HG03066 (cell line): ENCODE data around the gene EIF4E1B.

Source experiments
- ATAC-seq: cut with Tn5 transposase; IDR thresholded peaks from one replicate; pipeline ENCODE4 v1.9.1; 2021; ENCODE audit warnings: low read depth; ENCODE audit not compliant: unreplicated experiment

EIF4E1B gene

DNA sequence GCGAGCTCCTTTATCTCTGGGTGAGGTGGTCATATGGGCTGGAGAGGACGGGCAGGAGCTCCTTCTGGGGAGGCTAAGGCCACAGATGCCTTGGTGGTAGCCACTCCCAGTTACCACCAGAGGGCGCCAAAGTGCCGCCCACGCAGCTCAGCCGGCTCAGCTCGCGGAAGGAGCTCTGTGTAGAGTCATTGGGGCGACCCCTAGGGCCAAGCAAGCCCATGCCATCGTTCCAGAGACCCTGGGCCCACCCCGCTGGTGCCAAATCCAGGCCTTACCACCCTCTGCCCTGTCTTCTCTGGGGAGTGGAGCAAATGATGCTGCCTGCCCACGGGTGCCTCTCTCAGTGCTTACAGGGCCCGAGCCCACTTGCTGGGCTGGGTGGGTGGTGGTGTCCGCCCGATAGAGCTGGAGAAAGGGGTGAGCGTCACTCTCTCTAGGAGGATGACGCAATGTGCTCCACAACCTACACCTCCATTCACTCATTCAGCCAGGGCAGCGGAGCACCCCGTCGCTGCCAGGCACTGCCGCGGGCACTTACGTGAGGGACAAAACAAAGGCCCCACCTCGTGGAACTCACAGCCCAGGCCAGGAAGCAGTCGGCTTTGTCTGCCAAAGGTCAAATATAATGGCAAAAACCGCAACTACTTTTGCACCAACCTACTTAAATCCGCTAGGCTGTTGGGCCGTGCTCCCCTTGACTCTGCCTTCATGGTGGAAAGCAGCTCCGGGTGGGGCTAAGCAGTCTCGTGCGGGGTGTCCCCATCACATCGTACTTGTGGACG is 30.6 kb downstream of the EIF4E1B start:
- peak; percentile 49 for ATAC-seq

DNA sequence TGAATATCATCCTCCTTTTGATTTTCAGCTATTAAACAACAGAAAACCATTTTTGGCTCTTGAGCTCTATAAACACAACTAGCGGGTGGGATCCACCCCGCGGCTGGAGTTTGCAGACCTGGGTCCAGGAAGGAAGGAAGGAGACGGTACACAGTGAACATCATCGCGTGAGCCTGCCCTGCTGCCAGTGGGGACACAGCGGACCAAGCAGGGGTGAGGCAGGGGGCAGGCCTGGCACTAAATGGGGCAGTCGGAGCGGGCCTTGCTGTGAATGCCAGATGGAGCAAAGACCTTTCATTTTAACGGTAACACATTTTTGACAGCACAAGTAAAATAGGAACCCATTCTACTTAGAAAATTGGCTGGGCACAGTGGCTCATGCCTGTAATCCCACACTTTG is 31.2 kb downstream of the EIF4E1B start:
- no peak for ATAC-seq

DNA sequence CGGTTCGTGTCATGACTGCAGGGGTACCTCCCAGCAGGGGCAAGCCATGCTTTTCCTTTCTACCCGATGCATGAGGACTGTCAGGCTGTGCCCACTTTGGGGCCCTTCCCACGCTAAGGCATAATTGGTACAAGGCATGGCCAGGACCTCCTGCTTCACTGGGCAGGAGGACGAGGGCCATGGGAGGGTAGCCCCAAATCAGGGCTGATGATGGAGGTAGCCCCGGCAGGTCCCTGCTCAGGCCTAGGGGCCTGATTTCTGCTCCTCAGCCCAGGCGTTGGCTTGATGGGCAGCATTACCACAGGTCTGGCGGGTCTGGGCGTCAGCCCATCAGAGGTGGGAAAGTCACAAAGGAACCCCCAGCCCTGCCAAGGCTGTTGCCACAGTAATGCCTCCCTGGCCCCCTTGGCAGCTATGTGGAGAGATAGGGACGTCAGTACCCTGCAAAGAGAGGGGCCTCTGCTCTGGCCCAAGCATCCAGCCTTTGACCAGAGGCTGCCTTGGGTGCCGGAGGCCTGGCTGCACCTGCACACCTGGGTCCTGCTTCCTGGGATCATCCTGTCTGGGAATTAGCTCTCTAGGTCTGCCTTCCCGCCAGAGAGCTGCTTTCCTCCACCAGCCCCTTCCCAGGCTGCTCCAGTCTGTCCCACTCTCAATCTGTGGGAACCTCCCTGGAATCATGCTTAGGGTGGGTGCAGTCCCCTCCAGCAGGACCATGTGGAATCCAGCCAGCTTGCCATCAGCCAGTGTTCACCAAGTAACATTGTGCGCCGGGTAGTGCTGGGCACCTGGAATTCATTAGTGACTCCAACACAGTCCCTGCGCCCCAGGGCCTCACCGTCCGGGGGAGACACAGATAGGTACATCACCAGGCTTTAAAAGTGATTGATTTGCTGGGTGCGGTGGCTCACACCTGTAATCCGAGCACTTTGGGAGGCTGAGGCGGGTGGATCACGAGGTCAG is 32.2 kb downstream of the EIF4E1B start:
- no peak for ATAC-seq

DNA sequence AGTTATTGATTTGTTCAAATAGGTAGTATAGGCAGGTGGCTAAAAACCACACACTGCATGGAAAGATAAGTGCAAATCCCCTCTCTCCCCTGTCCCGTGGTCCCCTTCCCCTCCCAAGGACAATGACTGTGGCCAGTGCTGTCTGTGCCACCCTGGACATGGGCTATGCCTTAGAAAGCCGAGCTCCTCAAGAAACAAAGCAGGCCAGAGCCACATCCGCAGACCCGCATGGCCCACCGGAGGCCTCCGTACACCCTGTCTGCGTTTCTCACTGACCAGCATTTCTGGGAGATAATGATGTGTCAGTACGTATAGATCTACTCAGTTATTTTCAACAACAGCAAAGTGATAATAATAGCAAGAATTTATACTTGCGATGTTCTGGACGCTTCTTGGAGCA is 33.1 kb downstream of the EIF4E1B start:
- ATAC-seq: no peak

DNA sequence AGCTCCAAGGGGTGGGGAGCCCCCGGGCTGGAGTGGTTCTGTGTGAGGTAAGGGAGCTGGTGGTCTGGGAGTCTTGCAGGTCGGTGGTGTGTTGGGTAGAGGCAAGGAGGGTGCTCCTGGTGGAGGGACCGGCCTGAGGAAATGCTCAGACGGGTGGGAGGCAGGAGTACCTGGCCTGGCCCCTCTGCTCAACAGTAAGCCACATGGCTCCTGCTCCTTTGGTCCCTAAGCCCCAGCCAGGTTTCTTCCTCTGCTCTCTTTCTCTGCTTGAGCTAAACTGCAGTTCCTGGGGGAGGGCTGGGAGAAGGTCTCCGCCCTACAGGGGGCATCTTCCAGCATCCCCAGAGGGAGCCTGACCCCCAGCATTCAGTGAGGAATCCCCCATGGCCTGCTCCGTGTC is 34.0 kb downstream of the EIF4E1B start:
- ATAC-seq: no peak

DNA sequence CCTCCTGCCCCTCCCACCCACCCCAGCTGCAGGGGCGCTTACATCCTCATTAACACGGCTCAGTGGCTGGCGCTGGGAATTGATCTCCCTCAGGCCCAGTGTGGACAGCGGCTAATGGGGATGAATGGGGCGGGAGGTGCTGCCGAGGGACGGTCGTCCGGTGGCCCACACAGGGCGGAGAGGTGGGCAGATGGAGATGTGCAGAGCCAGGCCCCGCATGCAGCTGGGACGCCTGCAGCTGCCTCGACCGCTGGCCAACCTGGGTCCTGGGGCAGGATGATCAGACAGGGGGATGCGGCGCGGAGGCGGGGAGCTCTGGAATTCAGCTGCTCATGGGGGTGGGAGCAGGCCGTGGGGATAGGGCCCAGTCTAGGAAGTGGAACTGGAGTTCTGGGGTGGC is 34.4 kb downstream of the EIF4E1B start:
- ATAC-seq: no peak

DNA sequence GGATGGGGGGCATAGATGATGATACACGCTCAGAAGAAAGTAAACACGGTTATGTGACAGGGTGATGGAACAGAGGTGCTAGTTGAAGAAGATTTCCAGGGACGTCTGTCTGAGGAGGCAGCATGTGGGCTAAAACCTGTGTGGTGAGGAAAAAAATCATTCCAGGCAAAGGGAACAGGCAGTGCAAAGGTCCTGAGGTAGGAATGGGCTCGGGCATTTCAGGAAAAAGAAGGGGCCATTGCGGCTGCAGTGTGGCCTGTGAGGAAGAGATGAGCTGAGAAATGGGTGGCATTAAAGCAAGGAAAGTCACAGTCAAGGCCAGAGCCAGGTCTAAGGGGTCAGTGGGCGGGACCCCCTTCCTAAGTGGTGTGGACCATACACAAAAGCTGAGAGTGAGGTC is 35.0 kb downstream of the EIF4E1B start:
- ATAC-seq: no peak

DNA sequence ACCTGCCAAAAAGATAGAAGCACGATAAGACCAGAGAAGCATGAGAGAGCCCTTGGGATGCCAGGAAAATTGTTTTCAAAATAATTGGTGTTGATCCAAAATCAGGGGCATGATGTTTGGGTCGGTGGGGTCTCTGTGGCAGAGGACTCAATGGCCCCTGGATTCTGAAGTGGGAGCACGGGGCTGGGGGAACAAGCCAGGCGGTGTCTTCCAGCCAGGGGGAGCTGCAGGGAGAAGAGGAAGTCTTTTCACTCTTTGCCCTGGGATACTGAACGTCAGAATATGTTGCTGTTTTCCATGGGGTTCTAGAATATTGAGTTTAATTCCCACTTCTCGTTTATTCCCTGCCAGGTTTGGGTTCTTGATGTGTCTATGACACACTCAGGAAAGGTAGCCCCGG is 37.2 kb downstream of the EIF4E1B start:
- no peak for ATAC-seq

DNA sequence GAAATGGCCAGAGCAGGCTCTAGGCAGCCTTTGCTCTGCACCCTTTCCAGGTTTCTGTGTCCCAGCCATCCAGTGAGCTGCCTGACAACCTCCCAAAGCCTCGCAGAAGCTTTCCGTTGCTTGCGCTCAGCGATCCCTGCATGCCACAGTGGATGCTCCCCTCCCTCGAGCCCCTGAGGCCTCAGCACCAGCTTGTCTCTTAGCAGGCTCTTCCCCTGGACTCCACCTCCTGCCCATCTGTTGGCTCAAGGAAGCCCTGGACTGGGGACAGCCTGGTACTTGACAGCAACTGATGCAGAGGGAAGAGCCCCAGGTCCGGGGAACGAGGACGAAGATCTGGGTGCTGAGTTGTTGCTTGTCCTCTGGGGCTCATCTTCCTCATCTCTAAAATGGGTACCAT is 40.0 kb downstream of the EIF4E1B start:
- no peak for ATAC-seq

DNA sequence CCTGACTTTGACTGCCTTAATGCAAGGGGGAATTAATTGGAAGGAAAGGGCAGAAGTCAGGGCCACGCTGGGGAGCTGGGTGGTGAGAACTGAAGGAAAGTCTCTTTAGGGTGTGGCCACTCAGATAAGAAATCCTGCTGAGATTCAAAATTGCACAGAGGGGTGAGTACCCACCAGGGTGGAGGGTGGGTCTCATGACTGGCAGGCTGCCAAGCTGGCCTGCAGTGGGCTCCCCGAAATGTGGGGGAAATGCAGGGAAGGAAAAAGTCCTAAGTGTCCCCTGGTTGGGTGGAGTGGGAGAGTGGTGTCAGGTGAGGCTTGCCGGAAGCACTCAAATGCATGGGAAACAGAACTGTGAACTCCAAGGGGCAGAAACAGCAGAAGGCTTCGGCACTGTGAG is 40.9 kb downstream of the EIF4E1B start:
- no peak for ATAC-seq

DNA sequence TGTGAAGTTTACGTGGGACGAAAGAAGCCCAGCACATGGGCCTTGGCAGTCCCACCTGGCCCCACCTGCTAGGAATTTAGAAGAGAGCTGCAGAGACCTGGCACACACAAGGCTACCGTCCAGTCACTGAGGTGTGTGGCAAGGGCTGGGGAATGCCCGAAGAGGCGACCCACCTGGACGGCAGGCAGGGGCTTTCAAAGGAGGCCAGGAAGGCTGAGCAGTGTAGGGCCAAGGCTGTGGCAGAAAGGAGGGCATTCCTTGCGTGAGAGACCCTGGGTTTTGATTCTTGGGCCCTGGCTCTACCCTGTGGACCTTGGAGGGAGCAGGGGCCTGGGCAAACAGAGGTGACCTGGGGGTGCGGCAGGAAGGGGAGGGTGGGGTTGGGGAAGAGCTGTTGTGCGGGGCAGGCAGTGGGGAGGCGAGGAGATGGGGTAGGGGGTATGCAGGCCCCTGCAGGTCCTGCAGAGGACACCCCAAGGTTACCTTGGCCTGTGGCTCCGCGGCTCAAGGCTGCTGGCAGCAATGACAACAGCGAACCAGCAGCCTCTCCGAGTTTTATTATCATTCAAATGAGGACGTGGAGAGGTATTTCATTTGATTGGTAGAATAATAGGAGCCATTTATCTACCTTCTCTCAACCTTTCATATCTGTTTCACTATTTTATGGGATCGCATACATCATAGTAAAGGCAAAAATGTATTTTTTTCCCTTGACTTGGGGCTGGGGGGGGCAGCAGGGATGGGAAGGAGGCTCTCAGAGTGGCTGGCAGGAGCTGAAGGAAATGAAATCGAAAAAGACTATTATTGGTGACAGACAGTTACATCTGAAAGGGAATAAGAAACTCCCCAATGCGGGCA is 41.6 kb downstream of the EIF4E1B start:
- ATAC-seq: no peak

DNA sequence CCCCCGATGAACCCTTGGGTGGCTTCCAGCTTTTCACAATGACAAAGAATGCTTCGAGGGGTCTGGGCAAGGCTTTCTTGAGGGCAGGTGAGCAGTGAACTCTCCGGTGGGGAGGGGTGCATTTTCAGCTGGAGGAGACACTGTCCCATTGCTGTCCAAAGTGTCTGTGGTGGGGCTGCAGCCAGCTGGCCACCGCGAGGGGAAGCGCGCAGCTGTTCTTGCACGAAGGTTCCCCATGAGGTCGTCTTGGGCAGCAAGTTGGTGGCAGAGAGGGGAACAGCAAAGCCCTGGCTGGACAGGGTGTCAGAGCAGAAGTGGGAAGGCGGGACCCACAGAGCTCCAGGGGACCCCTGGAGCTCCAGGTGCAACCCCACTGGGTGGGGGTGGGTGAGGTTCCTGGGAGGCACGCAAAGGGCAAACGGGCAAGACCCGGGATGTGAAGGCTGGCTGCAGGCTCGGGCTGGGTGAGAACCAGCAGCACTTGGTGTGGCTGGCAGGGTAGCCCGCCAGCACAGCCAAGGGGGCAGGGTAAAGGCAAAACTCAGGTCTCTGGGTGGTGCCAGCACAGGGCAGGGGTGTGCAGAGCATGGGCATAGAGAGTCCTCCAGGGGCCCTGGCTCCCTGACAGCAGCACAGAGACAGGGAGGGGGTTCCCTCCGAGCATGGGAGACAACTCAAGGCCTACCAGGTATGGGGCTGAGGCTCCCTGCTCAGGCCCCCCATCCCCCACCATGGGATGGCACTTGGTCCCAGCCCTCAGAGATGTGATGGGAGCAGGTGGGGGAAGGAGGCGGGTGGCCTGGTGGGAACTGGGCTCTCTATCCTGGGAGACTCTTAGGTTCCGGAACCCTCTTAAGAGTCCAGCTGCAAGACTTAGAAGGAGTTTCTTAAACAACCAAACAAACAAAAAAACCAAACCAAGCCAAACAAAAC is 43.4 kb downstream of the EIF4E1B start:
- ATAC-seq: no peak

DNA sequence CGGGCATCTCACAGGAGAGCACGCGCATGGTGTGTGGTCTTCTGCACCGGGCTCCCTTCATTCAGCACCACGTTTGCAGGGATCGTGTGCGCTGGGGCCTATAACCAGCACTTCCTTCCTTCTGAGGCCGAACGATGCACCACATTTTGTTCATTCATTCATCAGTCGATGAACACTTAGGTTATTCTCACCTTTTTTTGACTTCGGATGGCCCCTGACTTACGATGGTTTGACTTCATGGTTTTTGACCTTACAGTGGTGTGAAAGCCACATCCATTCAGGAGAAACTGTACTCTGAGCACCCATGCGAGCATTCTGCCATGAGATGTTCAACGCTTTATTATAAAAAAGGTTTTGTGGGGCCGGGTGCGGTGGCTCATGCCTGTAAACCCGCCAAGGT is 44.3 kb downstream of the EIF4E1B start:
- ATAC-seq: no peak

DNA sequence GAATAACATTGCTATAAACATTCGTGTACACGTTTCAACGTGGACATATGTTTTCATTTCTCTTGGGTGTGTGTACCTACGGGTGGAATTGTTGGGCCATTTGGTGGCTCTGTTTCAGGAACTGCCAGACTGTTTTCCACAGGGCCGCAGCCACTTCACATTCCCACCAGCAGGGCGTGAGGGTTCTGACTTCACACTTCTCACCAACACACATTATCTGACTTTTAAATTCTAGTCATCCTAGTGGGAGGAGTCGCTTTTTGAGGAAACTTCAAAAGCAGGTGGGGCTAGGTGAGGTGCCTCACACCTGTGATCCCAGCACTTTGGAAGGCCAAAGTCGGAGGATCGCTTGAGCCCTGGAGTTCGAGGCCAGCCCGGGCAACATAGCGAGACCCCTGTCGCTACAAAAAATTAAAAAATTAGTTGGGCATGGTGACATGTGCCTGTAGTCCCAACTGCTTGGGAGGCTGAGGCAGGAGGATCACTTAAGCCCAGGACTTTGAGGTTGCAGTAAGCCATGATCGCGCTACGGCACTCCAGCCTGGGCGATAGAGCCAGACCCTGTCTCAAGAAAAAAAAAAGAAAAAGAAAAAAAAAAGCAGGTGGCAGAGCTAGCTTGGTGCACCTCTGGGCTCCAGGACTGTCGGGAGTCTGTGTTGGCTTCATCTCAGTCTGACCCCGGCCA is 45.3 kb downstream of the EIF4E1B start:
- no peak for ATAC-seq

DNA sequence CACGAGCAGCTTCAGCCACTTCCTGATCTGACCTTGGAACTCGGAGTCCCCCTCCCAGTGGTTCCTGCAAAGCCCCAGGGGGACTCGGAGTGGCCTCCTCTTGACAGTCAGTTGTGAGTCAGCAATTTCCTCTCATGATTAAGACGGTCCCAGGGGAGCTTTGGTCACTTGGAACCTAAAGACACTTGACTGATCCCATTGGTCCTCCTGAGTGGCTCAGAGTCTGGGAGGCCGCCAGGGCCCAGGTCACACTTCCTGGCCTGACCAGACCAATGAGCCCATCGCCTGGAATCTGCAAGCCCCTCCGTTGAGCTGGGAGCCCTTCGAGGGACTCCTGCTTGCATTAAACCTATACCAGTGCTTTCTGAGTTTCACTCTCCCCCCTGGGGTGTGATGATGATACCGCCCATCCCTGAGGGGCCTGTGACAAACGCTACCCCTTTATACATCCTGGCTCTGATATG is 45.9 kb downstream of the EIF4E1B start:
- ATAC-seq: peak; percentile 82

DNA sequence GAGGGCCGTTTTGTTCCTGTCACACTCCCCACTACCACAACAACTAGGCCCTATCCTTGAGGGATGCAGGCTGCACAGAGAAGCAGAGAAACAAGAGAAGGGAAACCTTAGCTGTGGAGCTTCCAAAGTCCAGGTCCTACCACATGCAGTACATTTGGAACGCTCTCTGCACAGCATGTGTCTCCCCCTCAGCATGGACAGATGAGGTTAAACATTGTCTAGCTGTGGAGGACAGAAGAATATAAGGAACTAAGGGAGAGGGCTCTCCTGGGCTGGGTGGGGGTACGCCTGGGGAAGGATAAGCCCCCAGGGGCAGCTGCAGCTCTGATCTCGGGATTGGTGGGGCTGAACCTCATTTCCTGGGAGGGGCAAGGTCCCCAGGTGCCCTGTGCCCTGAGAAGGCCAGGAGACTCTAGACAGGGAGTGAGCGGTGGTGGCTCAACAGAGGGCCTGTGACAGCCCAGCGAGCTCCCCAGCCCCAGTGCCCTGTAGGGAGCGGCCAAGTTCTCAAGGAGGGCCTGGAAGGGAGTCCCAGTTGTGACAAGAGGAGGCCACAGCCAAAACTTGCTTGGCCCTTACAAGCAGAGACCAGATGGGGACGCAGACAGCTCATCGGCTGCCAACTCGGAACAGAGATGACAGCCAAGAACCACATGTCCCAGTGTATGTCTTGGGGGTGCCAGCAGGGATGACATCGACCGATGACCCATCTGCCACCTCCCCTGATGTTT is 46.9 kb downstream of the EIF4E1B start:
- ATAC-seq: no peak

DNA sequence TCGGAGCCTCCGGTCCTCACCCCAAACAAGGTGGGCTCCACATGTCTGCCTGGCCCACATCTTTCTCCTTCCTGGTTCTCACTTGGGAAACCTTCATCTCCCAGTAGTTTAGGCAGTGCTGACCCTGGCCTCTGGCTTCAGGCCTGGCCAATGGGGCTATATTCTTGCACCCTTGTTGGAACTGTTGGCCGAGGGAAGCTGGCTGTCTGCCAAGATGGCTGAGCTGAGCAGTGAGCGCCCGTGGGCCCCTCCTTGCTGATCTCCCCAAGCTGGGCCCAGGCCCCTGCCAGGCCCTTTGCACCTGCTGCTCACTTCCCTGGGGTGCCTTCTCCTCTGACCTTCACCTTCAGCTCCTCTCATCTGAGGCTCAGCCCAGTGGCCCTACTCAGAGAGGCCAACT is 48.1 kb downstream of the EIF4E1B start:
- ATAC-seq: no peak
